GM19239 (cell line): ENCODE measurements around the gene ZNF408.

ENCODE experiments used
- DNase-seq: peaks from one replicate; pipeline ENCODE4 v3.0.0; 2011; ENCODE audit warnings: low spot score; ENCODE audit not compliant: insufficient read length
- FAIRE-seq: peaks from 2 replicates; lab custom pipeline; 2011; peaks lifted over from hg19 to GRCh38; lab: Jason Lieb, UNC

ZNF408 gene

GRCh38 chr11:46723359-46723680 lies 22.5 kb downstream of the ZNF408 start:
- FAIRE-seq = no peak
- no peak for DNase-seq

DNA sequence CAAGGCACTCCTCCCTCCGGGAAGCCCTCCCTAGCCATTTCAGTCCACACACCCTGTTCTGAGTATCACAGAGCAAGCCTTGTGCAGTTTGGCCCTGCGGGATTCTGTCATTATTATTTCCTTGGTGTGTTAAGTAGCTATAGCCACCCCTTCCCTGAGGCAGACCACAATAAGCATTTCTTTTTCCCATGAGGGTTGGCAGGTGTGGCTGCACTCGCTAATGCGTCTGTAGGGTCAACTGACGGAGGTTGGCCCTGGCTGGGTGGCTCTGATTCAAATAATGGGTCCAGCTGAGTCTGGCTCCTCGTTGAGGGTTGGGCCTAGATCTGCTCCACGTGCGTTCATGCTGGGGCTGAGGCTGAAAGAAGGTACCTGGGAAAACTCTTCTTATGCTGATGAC lies 23.3 kb downstream of the ZNF408 start:
- DNase-seq (no peak), FAIRE-seq (no peak)

DNA sequence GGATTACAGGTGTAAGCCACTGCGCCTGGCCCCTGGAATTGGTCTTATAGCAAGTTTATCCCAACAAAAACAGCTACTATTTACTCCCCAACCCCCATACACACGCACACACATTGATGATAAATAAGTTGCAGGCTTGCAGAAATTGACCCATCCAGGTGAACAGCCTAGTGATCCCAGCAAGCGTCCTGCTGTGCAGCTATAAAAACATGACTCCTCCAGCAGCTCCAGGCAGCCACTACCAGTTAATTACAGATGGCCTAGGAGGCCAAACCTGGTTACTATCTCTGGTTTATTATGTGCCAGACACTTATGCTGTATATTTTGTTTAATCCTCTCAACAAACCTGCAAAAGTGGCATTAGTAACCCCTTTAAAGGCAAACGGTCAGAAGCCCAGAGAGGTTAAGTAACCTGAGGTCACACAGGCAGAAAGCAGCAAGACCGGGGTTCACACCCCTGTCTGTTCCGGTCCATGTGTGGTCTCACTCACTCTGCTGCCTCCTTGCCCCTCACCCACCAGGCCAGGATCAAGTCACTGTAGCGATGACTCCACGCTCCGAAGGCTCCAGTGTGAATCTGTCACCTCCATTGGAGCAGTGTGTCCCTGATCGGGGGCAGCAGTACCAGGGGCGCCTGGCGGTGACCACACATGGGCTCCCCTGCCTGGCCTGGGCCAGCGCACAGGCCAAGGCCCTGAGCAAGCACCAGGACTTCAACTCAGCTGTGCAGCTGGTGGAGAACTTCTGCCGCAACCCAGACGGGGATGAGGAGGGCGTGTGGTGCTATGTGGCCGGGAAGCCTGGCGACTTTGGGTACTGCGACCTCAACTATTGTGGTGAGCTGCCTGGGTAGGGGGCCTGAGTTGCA lies 24.7 kb downstream of the ZNF408 start:
- FAIRE-seq (no peak), DNase-seq (no peak)

DNA sequence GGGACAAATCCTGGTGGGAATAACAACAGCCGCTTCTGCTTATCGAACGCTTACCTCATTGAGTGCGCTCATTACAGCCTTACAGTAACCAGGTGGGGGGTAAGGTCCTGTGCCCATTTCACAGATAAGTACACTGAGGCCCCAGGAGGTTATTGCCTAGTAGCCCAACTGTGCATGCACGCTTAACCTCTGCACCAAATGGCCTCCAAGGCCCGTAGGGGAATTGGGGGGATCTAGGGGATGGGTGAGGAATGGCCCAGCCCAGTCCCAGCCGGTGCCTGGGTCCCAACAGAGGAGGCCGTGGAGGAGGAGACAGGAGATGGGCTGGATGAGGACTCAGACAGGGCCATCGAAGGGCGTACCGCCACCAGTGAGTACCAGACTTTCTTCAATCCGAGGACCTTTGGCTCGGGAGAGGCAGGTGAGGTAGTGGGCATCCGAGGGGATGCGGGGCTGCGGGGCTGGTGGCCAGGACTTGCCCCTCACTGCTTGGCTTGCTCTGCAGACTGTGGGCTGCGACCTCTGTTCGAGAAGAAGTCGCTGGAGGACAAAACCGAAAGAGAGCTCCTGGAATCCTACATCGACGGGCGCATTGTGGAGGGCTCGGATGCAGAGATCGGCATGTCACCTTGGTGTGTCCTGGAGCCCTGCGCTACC lies 25.5 kb downstream of the ZNF408 start:
- DNase-seq = no peak
- FAIRE-seq = no peak

- DNase-seq (no peak), FAIRE-seq (no peak)
Observed at GRCh38 chr11:46727952-46728658, 27.3 kb downstream of the ZNF408 start.

DNA sequence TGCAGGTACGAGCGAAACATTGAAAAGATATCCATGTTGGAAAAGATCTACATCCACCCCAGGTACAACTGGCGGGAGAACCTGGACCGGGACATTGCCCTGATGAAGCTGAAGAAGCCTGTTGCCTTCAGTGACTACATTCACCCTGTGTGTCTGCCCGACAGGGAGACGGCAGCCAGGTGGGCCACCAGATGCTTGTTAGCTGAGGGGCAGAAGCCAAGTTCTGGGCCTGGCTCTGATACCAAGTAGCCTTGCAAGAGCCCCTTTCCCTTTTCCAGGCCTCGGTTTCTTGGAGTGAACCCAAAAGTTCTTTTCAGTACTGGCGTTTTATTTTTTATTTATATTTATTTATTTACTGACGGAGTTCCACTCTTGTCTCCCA lies 27.8 kb downstream of the ZNF408 start:
- FAIRE-seq = no peak
- DNase-seq = no peak

GRCh38 chr11:46729110-46730027 lies 28.5 kb downstream of the ZNF408 start:
- DNase-seq (no peak), FAIRE-seq (no peak)

- no peak for FAIRE-seq
- no peak for DNase-seq
Observed at GRCh38 chr11:46731545-46731944, 30.7 kb downstream of the ZNF408 start.

DNA sequence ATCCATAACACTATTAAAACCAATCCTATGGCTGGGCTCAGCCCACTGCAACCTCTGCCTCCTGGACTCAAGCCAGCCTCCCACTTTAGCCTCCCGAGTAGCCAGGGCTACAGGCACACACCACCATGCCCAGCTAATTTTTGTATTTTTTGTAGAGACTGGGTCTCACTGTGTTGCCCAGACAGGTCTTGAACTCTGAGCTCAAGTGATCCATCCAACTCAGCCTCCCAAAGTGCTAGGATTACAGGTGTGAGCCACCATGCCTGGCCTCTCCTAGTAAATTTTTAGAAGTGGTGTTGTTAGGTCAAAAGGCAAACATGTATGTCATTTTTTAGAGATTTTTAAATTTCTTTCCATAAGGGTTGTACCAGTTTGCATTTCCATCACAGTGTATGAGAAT lies 32.4 kb downstream of the ZNF408 start:
- no peak for FAIRE-seq
- DNase-seq = no peak

DNA sequence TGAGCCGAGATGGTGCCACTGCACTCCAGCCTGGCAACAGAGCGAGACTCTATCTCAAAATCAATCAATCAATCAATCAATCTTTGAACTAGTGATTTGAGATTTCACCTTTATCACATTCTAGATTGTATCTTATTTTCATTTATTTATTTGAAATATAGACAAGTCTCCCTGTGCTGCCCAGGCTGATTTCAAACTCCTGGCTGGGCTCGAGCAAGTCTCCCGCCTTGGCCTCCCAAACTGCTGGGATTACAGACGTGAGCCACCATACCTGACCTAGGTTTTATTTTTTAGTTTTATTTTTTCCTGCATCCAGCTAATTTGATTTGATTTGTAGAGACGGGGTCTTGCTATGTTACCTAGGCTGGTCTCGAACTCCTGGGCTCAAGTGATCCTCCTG lies 35.3 kb downstream of the ZNF408 start:
- DNase-seq (no peak), FAIRE-seq (no peak)

GRCh38 chr11:46736615-46737014 lies 35.8 kb downstream of the ZNF408 start:
- FAIRE-seq = no peak
- DNase-seq = no peak

DNA sequence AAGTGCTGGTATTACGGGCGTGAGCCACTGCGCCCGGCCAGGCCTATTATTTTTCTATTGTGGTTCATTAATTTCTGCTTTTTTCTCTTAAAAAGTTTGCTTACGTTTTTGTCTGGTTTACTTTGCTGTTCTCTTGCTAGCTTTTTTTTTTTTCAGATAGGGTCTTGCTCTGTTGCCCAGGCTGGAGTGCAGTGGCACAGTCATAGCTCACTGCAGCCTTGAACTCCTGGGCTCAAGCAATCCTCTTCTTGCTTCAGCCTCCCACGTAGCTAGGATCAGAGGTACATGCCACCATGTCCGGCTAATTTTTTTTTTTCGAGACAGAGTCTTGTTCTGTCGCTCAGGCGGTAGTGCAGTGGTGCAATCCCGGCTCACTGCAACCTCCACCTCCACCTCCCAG lies 36.9 kb downstream of the ZNF408 start:
- FAIRE-seq (no peak), DNase-seq (no peak)

- FAIRE-seq (no peak), DNase-seq (no peak)
Observed at GRCh38 chr11:46738887-46739286, 38.1 kb downstream of the ZNF408 start.

GRCh38 chr11:46741600-46742484 lies 41.0 kb downstream of the ZNF408 start:
- FAIRE-seq (no peak), DNase-seq (no peak)

- no peak for FAIRE-seq
- no peak for DNase-seq
Observed at GRCh38 chr11:46743043-46743442, 42.2 kb downstream of the ZNF408 start.

DNA sequence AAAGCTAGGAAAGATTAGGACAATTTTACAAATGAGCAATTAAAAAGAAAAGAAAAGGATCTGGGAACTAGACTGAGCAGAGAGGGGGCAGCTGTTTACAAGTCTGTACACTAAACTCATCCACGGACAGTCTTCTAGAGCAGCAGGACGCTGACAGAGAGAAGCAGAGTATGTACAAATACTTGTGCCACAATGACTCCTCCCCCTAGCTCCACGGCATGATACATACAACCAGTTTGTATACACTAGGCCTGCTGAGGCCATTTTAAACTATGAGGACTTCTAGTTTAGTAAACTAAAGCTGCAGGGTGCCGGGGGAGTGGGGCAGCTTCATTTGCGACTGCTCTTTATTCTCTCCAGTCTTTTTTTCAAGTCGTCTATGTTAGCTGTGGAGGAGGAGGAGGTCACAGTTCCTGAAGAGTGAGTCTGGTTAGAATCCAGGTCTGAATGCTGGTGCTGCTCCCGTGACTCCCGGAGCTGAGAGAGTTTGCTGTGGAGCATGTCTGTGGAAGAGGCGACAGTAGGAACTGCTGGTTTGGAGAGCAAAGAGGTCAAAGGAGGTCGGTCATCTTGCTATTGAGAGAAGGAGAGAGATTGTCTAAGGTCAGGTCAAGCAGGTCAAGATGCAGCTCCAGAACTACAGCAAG lies 43.0 kb downstream of the ZNF408 start:
- no peak for DNase-seq
- FAIRE-seq = no peak

GRCh38 chr11:46745328-46745727 lies 44.5 kb downstream of the ZNF408 start:
- no peak for DNase-seq
- no peak for FAIRE-seq

DNA sequence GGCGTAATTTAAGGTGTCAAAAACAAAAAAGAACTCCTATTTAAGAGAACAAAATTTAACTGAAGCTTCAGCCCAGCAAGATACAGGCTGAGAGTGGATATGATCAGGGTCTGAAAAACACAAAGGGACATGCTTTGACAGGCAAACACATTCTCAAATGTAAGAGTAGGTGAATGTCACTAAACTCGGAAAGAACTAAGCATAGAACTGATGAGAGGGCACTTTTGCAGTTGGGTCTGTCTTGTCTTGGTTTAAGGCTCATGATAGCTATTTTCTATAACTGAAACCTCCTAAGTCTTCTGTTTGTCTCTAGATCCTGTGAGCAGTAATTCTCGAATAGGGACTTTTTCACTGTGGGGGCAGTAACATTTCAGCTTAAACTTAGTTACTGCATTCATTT lies 45.2 kb downstream of the ZNF408 start:
- DNase-seq = no peak
- FAIRE-seq = no peak

GRCh38 chr11:46747150-46747549 lies 46.3 kb downstream of the ZNF408 start:
- no peak for DNase-seq
- FAIRE-seq = no peak
